HG03342 (cell line): ENCODE data around the gene CTIF.

Source experiments
- ATAC-seq: cut with Tn5 transposase; IDR thresholded peaks from one replicate; pipeline ENCODE4 v1.9.1; 2021; ENCODE audit warnings: mild to moderate bottlenecking, moderate library complexity; ENCODE audit not compliant: unreplicated experiment

The CTIF gene

DNA sequence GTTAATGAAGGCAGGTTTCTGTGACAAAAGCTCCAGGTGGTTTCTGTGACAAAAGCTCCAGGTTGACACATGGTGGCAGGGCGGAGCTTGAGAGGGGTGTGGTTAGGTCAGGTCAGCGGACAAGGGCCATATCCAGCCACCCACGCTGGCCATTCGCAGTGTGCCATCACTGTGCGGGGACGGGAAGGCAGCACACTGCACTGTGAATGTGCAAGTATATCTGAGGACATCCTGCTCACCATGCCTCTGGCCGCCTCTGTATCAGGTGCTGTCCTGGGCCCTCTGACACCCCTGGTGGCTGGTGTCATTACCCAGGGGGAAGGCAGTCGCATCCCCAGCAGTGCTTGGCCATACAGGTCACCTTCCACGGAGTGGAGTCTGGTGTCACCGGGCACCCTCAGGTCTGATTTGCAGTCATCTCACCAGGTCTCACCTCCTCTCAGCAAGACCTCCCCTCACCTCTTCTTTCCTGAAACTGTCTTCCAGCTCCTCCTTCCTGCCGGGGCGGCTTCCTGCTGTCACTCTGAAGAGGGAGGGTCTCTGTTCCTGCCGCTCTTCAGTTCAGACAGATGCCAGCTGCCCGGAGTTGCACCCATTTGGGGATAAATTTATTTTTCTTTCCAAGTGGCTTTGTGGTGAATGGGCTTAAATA, 34.9 kb downstream of the CTIF start:
- ATAC-seq: no peak

DNA sequence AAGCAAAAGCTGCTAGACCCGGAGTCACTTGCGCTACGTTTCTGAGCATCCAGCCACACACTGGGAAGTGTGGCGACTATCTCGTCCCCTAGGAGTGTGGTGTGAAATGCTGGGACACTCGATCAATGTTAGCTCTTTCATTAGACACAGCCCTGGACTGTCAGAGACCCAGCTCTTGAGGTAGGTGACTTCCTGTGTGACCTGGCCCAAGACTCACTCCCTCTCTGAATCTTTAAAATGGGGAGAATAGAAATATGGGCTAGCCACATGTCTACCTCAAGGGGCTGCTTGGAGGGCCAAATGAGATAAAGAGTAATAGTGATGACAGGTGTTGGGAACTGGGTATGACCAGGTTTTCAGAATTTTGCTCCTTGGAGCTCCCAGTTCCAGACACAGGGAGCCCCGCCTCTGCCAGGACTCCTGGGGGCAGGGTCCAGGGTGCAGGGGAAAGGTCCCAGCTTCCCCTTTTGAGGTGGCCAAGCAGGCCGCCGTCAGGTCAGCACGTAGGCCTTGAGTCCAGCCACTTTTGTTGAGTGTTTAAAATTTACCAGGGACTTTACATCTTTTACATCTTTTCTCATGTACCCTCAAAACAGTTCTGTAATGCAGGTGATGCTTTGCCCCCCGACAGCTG, 36.0 kb downstream of the CTIF start:
- ATAC-seq: no peak

DNA sequence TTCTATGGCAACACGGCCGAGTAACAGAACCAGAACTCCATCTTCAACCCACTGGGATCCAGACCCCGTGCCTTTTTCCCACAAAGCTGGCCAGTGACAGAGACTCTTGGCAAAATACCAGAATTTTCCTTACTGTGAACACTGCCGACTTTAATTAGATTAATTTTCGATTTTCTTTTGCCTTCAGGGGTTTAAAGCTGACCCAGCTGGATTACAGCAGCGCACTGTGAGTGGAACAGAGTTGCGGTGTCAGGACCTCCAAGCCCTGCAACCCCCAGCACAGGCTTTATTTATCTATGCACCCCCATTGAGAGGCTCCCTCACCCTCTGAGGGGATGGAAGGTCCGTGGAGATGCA, 36.4 kb downstream of the CTIF start:
- ATAC-seq: no peak

DNA sequence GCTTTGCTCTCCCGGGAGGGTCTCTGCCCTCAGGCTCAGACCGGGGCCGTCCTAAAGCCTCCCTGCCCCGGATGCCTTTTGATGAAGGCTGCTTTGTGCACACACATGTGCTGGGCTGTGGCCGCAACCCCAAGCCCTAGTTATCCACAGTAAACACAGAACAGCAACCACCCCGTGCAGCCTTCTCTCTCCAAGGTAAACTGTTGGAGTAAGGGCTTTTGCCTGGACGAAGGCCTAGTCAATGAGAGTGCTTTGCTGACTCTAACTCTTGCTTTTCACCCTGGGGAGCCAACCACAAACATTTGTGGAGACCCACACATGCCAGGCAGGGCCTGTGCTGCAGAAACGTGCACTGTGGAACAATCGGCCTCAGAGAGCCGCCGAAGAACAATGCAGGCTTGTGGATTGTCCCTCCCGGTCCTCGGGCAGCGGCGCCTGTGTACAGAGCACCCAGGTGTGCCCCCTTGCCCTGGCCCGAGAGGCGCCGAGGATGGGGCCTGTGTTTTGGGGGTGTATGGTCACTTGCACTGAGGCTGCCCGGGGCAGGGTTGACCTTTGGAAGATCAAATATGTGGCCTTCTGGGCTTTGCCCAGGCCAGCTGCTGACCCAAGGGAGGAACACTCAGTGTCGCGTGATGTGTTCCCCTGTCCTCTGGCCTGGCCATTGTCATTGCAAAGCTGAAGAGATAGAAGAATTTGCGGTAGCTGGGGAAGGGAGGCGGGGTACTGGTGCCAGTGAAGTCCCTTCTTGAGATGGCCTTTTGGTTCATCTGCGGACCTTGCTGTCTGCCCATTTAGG, 37.0 kb downstream of the CTIF start:
- ATAC-seq: no peak

DNA sequence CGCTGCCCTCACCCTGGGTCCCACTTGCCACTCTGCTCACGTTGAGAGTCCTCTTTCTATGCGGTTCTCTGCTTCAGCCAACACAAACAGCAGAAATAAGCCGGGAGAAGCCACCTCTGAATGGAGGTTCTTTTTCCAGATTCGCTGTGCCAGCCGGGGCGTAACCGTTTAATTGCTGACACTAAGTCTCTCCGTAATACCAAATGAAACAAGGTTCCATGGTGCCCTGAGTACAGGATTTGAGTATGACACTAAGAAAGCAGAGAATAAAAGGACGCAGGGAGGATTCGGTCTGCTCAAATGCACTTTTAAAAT, 37.6 kb downstream of the CTIF start:
- no peak for ATAC-seq

DNA sequence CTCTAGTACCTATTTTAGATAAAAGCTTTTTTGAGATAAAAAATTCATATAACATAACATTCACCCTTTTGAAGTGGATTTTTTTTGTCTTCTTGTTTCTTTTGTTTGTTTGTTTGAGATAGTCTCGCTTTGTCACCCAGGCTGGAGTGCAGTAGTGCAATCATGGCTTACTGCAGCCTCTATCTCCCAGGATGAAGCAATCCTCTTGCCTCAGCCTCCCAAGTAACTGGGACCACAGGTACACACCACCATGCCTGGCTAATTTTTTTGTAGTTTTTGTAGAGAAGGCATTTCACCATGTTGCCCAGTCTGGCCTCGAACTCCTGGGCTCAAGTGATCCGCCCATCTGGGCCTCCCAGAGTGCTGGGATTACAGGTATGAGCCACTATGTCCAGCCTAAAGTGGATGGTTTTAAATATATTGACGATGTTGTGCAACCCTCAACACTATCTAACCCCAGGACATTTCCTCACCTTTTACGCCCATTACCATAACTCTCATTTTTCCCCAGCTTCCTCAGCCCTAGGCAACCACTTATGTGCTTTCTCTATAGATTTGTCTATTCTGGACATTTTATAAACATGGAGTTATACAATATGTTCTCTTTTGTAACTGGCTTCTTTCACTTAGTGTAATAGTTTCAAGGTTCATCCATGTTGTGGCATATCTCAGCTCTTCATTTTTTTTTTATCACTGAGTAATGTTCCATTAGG, 38.8 kb downstream of the CTIF start:
- ATAC-seq: no peak

DNA sequence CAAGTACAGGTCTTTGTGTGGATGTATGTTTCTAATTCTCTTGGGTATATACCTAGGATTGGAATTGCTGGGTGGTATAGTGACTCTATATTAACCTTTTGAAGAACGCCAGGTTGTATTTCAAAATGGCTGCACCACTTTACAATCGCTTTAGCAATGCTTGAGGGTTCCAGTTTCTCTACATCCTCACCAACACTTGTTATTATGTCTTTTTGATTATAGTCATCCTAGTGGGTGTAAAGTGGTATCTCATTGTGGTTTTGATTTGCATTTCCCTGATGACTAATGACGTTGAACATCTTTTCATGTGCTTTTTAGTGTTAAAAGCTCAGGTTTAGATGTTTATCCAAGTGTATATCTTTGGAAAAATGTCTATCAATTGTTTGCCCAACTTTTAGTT, 39.5 kb downstream of the CTIF start:
- no peak for ATAC-seq

DNA sequence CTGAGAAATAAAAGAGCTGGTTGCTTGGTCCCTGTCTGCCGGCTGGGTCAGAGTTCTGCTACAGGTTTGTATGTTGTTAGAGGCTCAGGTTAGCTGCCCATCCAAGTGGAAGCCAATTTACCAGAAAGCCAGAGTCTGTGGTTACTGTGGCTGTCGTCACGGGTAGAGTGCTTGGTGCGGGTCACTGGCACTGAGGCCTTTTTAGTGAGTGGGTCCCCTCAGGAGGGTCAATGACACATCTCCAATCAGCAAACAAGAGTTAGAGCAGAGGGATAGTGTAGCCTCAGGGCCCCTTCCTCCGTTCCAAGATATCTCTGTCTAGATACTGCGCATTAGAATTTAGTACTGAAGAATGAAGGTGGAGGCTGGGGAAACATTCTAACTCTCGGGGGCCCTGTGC, 41.2 kb downstream of the CTIF start:
- ATAC-seq: no peak

DNA sequence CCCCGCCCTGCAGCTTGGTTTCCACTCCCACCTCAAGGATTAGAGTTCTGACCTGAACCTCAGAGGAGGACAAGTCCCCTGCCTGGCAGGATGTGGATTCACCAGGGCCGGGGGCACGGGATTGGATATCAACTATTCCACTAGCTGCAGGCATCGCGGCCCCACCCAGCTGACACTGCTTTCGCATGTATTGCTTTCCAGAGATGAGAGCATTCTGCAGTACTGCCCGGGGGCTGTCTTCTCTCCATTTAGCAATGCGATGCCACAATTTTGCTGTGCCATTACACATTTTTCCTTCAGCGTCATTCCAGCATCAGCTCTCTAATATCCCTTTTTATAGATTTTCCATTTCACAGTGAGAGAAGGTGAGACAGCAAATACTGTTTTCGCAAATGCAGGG, 42.0 kb downstream of the CTIF start:
- no peak for ATAC-seq

DNA sequence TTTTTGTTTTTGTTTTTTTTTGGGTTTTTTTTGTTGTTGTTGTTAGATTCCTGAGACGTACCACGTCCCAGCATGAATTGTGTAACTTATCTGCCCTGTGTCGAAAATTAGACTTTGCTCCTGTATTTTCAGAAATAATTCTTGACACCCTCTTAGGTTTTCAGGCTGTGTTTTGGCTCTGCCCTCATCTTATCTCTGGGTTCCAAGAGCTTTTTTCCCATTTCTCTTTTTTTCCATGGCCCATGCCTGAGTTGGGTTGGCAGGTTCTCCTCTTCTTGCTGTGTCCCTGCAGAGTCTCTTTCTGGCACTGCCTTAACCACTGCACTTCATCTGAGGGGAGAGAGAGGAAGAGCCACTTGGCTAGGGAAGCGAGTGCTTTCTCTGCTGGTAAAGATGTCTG, 42.4 kb downstream of the CTIF start:
- ATAC-seq: no peak

DNA sequence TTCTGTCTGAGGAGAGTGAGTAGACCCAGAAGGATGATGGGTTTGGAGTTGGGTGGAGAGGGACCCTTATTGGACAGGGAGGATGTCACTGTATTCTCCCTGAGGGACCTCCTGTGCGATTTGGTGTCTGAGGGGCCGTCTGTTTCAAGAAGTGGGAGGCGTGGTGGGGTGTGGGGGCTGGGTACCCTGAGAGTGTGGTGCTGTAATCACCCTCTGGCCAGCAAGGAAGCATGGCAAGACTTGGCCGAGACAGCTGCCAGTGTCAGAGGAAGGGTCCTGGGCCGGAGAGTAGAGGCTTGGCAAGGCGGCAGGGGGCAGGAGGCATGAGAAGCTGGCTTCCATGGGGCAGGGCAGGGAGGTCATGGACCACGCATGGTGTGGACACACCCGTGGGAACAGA, 43.1 kb downstream of the CTIF start:
- ATAC-seq: no peak

DNA sequence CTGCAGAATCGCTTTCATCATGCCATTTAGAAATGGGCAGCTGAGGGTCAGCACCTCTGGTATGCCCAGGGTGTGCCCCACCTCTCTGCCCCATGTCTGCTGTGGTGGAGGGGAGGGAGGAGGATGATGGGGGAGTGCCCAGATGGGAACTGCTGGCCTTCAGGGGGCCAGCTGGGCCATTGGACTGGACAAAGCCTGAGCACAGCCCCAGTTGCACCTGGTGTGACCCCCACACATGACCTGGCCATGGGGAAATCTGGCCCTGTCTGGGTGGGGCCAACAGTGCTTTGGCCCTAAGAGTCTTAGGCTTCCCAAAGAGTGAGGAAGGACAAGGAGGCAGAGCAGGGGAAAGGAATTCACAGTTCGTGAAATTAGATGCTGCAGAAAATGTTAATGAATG, 44.1 kb downstream of the CTIF start:
- no peak for ATAC-seq

DNA sequence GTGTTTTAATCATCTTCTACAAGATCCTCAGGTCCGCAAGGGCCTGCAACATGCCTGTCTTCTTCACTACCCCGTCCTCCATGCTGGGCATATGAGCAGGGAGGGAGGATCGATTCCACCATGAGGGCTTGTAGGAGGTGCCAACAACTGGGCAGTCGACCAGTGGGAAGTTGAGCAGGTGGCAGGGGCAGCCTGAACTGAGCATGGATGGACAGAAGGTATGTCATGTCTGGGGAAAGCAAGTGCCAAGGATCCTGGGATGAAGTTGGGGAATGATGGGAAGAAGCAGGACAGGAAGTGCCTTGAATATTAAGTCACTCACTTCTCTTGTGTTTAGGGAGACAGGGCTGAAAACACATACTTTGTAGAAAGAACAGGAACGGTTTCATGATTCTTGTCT, 44.7 kb downstream of the CTIF start:
- no peak for ATAC-seq

DNA sequence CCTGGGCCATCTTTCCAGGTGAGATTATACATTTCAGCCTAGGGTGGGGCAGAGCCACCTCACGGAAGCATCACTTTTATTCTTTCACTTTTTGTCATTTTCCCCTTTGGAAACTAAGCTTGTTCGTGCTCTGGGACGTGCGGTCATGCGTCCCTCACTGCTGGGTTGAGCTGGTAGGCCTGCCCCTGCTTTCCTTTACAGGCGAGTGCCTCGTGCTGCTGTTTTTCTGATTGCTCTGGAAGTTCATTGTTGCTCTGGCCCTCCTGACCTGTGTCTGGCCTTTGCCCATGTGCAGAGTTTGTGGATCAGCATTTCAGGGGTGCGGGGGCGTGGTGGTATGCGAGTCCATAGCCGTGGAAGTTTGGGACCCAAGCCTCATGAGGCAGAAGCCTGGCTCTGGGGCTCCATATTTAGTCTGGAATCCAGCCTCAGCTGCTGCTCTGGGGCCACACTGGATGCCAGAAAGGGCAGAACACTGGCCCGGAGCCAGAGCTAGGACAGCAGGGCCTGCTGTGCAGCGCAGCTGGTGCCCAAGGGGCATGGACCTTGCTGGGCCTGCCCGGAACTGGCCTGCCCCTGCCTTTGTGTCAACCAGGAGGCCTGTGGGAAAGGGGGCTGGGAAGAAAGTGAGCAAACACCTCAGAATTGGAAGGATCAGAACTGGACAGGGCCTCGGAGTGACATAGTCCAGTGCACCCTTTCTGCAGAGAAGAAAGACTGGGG, 51.1 kb downstream of the CTIF start:
- ATAC-seq: no peak

DNA sequence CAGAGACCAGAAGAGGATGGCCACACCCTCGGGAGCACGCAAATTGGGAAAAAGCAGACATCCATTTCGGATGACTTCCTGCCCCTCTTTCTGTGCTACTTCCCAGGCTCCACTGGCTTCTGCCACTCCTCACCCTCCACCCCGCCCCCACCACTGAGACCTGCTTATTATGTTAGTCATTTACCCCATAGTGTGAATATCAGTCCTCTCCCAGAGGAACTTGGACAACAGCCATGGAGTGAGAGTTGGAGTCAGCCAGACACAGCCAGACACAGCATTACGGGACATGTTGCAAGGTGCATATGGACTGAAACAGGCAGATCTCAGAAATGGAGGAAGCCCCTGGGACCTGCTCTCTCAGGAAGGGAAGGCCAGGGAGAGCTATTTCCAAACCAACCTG, 51.8 kb downstream of the CTIF start:
- ATAC-seq: no peak

DNA sequence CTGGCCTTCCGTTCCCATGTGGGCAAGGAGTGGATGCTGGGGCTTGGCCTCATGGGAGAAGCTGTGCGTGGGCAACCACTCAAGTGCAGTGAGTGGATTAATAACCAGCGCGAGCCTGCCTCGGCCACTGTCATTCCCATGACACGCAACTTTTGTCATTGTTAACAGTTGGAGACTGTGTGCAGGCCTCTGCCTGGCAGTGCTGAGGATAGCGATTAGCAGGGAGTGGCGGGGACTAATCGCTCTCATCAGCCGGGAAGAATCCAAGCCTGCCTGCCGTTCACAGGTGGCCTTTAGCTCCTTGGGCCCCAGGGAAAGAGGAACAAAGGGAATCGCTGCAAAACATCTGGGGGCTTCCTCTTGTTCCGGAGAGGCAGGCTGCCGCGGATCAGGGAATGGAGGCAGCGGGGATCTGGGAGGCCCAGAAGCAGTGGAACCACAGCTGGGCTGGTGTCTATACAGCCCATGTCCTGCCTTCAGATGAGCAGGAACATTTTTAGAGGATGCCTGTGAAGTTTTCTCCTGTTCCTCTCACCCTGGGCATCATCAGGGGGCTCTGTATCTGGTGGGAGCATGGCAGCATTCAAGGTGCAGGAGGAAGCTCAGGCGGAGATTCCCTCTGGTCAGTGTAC, 53.8 kb downstream of the CTIF start:
- no peak for ATAC-seq

DNA sequence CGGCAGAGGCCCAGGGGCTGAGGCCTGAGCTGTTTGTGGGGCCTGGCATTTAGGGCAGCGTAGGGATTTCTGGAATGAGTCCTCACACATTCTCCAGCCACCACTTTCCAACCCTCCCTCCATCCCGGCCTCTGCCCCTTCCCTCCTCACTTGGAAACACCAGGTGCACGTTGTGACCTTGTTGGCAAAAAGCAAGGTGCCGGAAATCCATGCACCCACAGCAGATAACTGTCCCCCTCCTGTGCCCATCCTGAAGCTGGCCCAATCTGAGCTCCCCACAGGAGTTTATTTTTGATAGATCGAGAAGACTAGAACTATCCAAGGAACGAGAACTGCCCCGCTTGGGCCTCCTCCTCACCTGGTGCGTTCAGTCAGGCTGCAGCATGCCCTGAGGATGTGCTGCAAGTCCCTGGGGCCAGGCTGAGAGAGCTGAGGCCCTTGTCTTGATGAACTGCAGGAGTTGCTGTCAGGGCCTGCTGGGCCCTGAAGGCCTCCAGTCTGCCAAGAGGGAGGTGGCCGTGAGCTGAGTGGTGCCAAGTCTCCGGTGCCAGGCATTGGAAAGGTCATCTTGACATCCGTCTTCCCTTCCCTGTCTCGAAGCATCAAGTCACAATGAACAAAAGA, 55.8 kb downstream of the CTIF start:
- no peak for ATAC-seq

DNA sequence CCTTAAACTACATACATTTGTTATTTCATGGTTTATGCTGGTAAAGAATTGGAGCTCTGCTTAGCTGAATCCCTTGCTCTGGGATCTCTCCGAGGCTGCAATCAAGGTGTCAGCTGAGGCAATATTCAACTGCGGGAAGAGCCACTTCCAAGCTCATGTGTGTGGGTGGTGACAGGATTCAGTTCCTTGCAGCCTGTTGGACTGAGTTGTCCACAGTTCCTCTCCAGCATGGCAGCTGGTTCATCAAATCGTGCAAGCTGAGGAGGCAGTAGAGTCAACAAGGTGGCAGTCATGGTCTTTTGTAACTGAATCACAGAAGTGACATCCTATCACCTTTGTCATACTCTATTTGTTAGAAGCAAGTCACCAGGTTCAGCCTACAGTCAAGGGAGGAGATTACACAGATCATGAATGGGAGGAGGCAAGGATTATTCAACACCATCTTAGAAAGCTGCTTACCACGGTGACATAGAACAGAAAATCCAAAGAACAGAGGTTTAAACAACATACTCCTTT, 56.9 kb downstream of the CTIF start:
- ATAC-seq: no peak

DNA sequence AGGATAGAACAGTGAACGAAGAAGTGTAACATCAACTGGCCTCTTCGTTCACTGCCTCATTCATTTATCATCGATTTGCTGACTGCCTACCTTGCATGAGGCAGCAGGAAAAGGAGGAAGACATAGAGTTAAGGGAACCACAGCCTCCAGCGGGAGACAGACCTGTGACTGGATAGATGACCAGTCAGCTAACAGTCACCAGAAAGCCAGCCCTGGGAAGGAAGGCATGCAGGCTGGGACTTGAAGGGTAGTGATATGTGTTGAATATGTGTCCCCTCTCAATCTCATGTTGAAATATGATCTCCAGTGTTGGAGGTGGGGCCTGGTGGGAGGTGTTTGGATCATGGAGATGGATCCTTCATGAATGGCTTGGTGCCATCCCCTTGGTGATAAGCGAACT, 58.3 kb downstream of the CTIF start:
- ATAC-seq: no peak

DNA sequence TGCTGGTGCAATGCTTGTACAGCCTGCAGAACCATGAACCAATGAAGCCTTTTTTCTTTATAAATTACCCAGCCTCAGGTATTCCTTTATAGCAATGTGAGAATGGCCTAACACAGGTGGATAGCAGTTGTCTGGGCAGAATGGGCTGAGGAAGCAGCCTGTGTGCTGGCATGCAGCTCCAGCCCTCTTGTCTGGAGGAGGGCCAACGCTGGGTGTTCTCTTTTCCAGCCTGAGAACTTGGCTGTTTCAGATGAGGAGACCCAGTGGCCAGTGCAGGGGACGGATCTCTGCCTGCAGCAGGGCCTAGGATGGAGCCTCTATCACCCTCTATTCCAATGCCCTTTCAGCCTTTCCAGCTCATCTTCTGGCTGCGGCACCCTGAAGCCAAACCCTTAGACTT, 58.8 kb downstream of the CTIF start:
- no peak for ATAC-seq
